ENCODE measurements around the gene RABAC1. TPM values are rescaled to one million over a fixed set of nuclear protein-coding genes. Genes with fewer than 3 reads are reported as not detected.

The RABAC1 gene
- total RNA-seq, 1 donor = 117 TPM

DNA sequence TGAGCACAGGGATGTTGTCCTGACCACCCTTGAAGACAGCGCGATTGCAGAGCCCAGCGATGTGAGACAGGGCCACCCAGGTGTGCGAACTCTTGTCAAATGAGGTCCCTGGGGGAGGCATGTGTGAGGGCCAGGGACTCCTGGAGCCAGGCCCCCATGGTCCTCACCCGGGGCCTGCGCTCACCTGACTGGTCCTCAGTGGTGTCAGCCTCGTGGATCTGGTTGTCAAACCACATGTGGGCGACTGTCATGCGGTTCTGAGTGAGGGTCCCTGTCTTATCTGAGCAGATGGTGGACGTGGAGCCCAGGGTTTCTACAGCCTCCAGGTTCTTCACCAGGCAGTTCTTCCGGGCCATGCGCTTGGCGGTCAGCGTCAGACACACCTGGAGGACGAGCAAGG is 22.6 kb upstream of the RABAC1 start:
- H2AFZ ChIP-seq (ENCODE audit: low read length) = no peak overlapping the region
- DNase-seq (ENCODE audit: insufficient read length, low spot score, missing footprints) = no peak
- H3K27ac ChIP-seq (ENCODE audit: low read depth, low read length) = no peak overlapping the region
- no peak overlapping the region for H3K4me2 ChIP-seq (ENCODE audit: insufficient read depth, low read length)
- H4K20me1 ChIP-seq (ENCODE audit: insufficient read depth, low read length) = no peaks in the 10 kb centered on the region
- H3K27me3 ChIP-seq (ENCODE audit: insufficient read depth, low read length) = peaks cover 5% of the 10 kb centered on the region
- H3K79me2 ChIP-seq (ENCODE audit: insufficient read depth, low read length) = no peaks in the 10 kb centered on the region
- no peaks in the 10 kb centered on the region for H3K9me3 ChIP-seq (ENCODE audit: low read depth, low read length)
- H3K36me3 ChIP-seq (ENCODE audit: insufficient read depth, low read length) = no peaks in the 10 kb centered on the region
- TF ChIP-seq, protein P1, sequence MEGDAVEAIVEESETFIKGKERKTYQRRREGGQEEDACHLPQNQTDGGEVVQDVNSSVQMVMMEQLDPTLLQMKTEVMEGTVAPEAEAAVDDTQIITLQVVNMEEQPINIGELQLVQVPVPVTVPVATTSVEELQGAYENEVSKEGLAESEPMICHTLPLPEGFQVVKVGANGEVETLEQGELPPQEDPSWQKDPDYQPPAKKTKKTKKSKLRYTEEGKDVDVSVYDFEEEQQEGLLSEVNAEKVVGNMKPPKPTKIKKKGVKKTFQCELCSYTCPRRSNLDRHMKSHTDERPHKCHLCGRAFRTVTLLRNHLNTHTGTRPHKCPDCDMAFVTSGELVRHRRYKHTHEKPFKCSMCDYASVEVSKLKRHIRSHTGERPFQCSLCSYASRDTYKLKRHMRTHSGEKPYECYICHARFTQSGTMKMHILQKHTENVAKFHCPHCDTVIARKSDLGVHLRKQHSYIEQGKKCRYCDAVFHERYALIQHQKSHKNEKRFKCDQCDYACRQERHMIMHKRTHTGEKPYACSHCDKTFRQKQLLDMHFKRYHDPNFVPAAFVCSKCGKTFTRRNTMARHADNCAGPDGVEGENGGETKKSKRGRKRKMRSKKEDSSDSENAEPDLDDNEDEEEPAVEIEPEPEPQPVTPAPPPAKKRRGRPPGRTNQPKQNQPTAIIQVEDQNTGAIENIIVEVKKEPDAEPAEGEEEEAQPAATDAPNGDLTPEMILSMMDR (IDR thresholded peaks at IDR 0.05; ENCODE audit: extremely low read depth, low read depth, low read length) = no peak
- no peak overlapping the region for H3K4me3 ChIP-seq (ENCODE audit: insufficient read depth, low read length)
- H3K4me1 ChIP-seq (ENCODE audit: insufficient read depth, low read length) = no peaks in the 10 kb centered on the region

GRCh38 chr19:41978470-41978869 is 19.3 kb upstream of the RABAC1 start:
- H3K4me3 ChIP-seq (ENCODE audit: insufficient read depth, low read length) = no peak overlapping the region
- H4K20me1 ChIP-seq (ENCODE audit: insufficient read depth, low read length) = no peaks in the 10 kb centered on the region
- H3K4me2 ChIP-seq (ENCODE audit: insufficient read depth, low read length) = no peak overlapping the region
- TF ChIP-seq, protein P1 (IDR thresholded peaks at IDR 0.05; ENCODE audit: extremely low read depth, low read depth, low read length) = no peak
- H3K27me3 ChIP-seq (ENCODE audit: insufficient read depth, low read length) = peaks cover 8% of the 10 kb centered on the region
- no peak overlapping the region for H3K27ac ChIP-seq (ENCODE audit: low read depth, low read length)
- no peaks in the 10 kb centered on the region for H3K4me1 ChIP-seq (ENCODE audit: insufficient read depth, low read length)
- DNase-seq (ENCODE audit: insufficient read length, low spot score, missing footprints) = peak; percentile 77
- no peak overlapping the region for H2AFZ ChIP-seq (ENCODE audit: low read length)
- no peaks in the 10 kb centered on the region for H3K79me2 ChIP-seq (ENCODE audit: insufficient read depth, low read length)
- no peaks in the 10 kb centered on the region for H3K36me3 ChIP-seq (ENCODE audit: insufficient read depth, low read length)
- H3K9me3 ChIP-seq (ENCODE audit: low read depth, low read length) = no peaks in the 10 kb centered on the region

- TF ChIP-seq, protein P1 (IDR thresholded peaks at IDR 0.05; ENCODE audit: extremely low read depth, low read depth, low read length) = no peak
- H3K4me1 ChIP-seq (ENCODE audit: insufficient read depth, low read length) = no peaks in the 10 kb centered on the region
- no peak overlapping the region for H3K4me3 ChIP-seq (ENCODE audit: insufficient read depth, low read length)
- H3K27ac ChIP-seq (ENCODE audit: low read depth, low read length) = no peak overlapping the region
- no peaks in the 10 kb centered on the region for H4K20me1 ChIP-seq (ENCODE audit: insufficient read depth, low read length)
- no peaks in the 10 kb centered on the region for H3K79me2 ChIP-seq (ENCODE audit: insufficient read depth, low read length)
- H3K36me3 ChIP-seq (ENCODE audit: insufficient read depth, low read length) = no peaks in the 10 kb centered on the region
- no peaks in the 10 kb centered on the region for H3K9me3 ChIP-seq (ENCODE audit: low read depth, low read length)
- DNase-seq (ENCODE audit: insufficient read length, low spot score, missing footprints) = peak; percentile 30
- H3K4me2 ChIP-seq (ENCODE audit: insufficient read depth, low read length) = no peak overlapping the region
- H2AFZ ChIP-seq (ENCODE audit: low read length) = no peak overlapping the region
- peaks cover 8% of the 10 kb centered on the region for H3K27me3 ChIP-seq (ENCODE audit: insufficient read depth, low read length)
Measured at GRCh38 chr19:41977916-41978315, 18.8 kb upstream of the RABAC1 start.

DNA sequence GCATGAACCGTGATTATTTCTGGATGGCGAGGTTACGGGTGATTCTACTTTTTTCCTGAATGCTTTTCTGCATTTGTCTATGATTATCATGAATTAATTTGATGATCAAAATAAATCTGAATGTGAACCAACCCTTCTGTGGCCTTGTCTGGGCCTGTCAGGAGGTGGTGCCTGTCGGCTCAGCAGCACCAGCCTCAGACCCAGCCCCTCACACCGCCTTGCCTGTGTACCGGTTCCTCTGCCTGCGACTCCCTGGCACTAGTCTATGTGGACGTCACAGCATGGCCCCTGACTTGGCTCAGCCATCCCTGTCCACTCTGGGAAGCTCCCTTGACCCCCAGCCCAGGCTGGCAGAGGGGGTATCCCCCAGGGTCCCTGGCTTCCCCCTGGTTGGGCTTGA is 15.5 kb upstream of the RABAC1 start:
- Histone ChIP-seq H3K4me3 (ENCODE audit: insufficient read depth, low read length) (no peak overlapping the region), H3K9me3 (ENCODE audit: low read depth, low read length) (no peaks in the 10 kb centered on the region), H3K79me2 (ENCODE audit: insufficient read depth, low read length) (no peaks in the 10 kb centered on the region), H3K4me1 (ENCODE audit: insufficient read depth, low read length) (no peaks in the 10 kb centered on the region), H2AFZ (ENCODE audit: low read length) (no peak overlapping the region), H3K27ac (ENCODE audit: low read depth, low read length) (no peak overlapping the region), H3K27me3 (ENCODE audit: insufficient read depth, low read length) (peaks cover 3% of the 10 kb centered on the region), H4K20me1 (ENCODE audit: insufficient read depth, low read length) (no peaks in the 10 kb centered on the region), H3K36me3 (ENCODE audit: insufficient read depth, low read length) (no peaks in the 10 kb centered on the region), H3K4me2 (ENCODE audit: insufficient read depth, low read length) (no peak overlapping the region)
- TF ChIP-seq, protein P1 (IDR thresholded peaks at IDR 0.05; ENCODE audit: extremely low read depth, low read depth, low read length) = no peak
- DNase-seq (ENCODE audit: insufficient read length, low spot score, missing footprints) = no peak

All from osteoblast (primary cell).